ENCODE measurements around the gene NTRK1.

NTRK1 gene

DNA sequence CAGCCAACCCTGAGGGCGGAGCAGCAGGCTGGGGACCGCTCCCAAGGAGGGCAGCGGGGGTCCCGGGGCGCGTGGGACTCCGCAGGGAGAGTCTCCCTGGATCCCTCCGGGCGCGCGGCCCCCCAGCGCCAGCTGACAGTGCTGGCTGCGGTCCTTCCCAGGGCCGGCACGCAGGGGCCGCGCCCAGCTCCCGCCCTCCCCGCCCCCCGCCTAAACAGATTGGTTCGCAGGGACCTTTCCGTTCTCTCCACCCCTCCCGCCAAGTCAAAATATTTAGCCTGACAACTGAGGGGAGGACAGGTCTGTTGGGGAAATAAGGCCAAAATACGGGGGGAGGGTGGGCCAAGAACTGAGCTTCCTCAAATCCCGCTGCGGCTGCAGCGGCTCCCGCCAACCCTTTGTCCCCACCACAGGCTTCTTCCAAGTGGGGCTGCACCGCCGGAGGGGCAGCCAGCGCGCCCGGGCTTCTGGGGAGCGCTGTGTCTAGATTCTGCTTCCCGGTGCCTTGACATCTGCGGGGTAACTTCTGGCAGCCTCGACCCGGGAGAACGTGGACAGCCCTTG, 1.6 kb upstream of the NTRK1 start, which contains the start of gene INSRR:
INSRR (minus strand) TSS at position 159 of the 564 bp plus-strand sequence. CDS start 496 bp downstream, outside the sequence.
- no peak for DNase-seq

DNA sequence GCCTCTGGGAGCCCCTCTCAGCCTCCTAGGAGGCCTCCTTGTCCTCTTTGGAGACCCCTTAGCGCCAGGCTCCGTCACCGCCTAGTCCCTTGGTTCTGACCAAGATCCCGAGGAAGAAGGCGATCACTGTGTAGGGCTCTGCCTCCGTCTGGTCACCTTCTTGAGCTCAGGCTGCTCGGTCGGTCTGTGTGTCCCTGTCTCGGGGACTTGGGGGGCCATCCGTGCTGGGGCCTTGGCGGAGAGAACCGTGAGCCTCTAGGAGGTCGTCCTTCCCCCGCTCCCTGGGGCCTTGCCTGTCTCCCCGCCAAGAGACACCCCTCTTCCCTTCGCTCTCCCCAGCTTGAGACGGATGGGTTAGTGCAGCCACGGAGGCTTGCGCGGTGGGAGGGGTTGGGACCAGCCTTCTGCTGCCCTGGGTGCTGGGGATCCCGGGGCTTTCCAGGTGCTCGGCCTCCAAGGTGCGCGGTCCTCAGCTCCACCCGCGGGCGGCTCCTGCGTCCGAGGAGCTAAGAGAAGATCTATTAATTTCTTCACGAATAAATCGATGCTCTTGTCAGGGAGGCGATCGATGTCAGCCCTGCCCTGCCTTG, 1.0 kb upstream of the NTRK1 start:
- DNase-seq, result no peak

DNA sequence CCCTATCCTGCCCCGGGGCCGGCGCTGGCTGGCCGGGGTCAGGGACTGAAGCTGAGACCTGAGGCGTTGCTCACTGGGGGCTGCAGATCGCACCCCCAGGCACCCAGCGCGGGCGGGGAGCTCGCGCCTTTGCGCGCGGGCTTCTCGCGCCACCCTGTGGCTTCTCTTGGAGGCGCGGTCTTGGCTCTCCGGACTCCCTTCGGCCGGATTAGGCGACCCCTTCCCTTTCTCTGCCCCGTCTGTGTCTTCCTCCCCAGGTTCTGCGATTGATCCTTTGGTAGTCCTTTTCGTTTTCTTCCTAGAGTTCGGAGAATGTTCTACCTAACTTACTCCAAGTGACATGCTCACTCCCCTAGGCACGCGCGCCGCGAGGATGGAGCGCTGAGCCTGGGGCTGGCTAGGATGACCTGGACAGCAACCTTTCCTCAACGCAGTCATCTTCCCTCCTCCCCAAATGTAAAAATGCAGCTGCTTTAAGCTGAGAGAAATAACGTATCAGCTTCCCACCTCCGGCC, 495 bp upstream of the NTRK1 start:
- peak; percentile 67 for DNase-seq

DNA sequence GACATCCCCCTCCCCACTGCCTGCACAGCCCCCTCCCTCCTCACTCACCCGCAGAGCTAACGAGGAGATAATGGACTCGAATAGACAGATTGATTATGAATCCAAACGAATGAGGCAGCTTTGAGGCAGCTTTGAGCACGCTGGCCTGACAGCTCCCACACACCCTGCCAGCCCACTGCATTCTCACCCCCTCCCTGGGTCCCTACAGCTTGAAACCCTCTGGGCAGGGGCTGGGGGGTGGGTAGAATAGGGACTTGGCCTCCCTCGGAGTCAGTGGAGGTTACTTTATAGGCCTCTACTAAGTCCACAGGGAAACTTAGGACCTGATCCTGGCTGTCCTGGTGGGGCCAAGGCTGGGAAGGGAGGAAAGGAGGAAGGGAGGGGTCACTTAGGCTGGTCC, 1.9 kb downstream of the NTRK1 start:
- no peak for DNase-seq

DNA sequence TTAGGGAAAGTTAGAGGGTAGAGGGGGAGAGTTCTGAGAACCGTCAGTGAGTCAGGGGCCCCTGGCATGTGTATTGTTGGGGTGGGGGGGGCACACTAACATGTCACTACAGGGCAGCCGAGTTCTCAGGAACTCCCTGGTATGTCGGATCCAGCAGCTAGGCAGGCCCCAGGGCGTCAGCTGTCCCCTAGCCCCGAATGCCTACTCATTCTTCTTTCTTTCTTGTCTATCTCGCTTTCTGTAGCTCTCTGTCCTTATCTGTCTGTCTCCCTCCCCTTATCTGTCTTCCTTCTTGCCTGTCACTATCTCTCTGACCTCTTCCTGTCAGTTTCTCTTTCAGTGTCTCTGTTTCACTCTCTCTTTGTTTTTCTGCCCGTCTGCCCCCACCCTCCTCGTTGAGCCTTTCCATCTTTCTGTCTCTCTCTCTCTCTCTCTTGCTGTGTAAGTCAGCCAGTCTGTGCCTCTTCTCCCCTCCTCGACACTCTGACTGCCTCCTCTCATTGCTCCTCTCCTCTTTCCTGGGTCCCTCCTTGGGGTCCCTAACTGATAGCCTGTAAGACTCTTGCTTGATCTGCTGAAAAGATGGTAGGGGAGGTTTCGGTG, 2.4 kb downstream of the NTRK1 start:
- DNase-seq, result no peak

DNA sequence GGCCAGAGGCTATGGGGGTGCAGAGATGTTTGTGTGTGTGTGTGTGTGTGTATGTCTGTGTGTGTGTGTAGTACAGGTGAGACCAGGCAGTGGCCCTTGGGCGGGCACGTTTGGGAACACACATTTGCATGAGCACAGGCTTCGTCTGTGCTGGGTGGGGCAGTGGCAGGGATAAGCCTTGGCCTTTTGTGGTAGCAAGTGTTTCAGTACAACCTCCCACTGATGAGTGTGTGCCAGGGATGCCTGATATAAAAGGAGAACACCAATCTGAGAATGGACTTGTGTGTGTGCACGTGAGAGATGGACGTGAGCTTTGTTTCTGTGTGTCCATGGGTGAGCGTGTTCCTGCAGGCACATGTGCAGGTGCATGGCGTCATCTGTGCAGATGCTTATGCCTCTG, 3.0 kb downstream of the NTRK1 start:
- DNase-seq, result no peak

DNA sequence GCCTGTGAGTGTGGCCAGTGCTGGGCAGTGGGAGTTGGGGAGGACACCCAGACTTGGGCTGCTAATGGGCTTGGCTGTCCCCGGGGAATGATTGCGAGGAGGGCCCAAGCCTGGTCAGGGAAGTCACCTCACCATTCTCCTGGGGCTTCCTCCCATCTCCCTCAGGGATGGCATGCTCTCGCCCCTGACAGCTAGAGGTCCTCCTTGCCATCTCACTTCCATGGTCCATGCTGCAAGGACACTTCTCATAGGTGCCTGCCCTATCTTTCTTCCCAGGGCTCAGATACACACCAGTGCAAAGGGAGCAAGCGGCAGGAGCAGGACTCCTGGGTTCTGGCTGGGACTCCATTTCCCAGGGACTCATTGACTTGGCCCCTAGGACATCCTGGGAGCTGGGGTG, 4.1 kb downstream of the NTRK1 start:
- DNase-seq, result no peak

DNA sequence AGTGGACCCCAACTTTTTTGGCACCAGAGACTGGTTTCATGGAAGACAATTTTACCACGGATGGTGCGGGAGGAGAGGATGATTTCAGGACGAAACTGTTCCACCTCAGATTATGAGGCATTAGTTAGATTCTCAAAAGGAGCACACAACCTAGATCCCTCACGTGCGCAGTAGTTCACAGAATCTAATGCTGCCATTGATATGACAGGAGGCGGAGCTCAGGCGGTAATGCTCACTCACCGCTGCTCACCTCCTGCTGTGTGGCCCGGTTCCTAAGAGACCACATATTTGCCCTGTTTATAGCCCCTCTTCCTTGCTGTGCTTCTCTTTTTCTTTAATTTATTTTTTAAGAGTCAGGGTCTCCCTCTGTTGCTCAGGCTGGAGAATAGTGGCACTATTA, 4.6 kb downstream of the NTRK1 start:
- no peak for DNase-seq

DNA sequence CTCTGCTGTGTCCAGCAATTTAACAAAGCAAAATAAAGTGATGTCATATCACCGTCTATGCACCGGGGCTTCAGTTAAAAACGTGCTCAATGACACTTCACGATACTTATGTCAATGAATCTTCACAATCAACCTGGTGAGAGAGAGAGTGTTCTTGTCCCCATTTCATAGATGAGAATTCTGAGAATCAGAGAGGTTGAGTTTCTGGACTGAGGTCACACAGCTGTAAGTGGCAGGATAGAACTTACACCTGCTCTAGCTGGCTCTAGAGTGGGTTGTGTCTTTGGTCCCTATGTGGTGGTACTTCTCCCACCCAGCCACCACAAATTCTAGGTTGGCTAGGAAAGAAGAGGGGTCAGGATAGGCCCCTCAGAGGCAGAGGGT, 5.2 kb downstream of the NTRK1 start:
- no peak for DNase-seq

DNA sequence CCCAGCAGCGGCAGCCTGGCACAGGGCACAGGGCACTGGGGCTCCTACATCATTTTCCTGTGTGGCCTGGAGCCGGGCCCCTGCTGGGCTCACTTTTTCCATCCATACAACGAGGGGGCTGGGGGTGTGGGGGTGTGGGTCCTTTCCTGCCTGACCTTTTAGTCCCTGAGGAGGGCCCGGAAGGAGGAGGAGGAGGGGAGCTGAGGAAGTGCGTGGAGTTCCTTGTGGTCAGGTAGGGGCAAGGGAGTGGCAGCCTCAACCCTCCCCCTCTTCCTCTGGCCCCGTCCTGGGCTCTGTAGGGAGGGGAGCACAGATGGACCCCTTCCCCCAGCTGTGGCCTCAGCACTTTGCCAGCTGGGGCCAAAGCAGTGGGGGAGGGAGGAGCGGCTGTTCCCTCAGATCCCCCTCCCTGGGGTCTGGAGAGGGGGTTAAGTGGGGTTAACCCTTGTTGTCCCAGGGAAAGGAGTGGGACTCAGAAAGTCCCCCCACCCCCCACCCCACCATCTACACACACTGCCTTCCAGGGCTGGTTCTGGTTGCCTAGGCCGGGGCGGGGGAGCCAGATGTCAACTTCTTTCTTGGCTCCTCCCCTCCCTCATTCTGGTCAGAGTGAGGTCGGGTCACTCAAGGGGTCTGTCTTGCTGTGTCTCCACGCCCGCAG, 5.7 kb downstream of the NTRK1 start:
- no peak for DNase-seq

DNA sequence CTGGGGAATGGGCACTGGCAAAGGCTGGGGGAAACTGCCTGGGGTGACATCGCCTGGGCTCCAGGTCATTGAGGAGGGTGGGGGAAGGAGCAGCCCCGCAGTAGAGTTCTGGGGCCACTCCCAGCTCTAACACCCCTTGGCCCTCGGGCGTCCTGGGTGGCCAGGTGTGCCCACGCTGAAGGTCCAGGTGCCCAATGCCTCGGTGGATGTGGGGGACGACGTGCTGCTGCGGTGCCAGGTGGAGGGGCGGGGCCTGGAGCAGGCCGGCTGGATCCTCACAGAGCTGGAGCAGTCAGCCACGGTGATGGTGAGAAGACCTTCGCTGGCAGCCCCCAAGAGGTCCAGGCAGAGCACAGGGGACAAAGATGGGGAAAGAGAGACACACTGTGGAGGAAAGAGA, 7.7 kb downstream of the NTRK1 start:
- DNase-seq, result peak; percentile 57

DNA sequence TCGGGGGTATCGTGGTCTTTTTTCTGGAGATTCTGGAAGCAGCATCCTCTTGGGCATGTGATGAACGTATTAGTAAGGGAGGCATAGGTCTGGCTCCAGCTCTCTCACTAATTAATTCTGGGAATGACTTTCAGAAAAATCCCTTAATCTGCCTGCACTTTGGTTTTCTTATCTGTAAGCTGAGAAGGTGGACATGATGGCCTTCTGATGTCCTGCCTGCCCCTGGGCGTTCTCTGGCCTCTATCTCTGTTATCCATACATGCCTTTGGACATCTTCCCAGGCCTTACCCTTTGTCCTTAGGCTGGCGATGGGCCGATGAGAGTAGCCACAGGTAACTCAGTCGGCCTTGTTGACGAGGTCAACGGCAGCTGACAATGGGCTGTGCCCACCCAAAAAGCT, 8.8 kb downstream of the NTRK1 start:
- no peak for DNase-seq

DNA sequence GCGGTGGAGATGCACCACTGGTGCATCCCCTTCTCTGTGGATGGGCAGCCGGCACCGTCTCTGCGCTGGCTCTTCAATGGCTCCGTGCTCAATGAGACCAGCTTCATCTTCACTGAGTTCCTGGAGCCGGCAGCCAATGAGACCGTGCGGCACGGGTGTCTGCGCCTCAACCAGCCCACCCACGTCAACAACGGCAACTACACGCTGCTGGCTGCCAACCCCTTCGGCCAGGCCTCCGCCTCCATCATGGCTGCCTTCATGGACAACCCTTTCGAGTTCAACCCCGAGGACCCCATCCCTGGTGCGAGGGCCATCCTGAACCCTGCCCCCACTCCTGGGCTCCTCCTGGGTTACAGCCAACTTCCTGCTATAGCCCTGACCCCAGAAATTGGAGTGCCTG, 13.0 kb downstream of the NTRK1 start:
- DNase-seq, result no peak

DNA sequence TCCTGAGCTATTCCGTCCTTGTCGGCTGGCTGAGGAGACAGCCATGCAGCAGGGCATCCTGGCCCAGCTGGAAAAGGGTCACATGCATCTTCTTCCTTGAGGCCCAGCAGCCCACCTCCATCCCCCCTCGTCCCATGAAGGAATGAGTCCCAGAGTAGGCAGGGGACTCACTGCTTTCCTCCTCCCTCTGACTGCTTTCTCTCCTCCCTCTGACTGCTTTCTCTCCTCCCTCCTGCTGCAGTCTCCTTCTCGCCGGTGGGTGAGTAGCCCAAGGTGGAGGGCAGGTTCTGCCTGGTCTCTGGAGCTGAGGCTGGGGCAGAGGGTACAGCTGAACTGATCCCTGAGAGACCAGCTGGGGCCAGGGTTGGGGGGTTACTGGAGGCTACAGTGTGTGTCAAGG, 13.5 kb downstream of the NTRK1 start:
- no peak for DNase-seq

DNA sequence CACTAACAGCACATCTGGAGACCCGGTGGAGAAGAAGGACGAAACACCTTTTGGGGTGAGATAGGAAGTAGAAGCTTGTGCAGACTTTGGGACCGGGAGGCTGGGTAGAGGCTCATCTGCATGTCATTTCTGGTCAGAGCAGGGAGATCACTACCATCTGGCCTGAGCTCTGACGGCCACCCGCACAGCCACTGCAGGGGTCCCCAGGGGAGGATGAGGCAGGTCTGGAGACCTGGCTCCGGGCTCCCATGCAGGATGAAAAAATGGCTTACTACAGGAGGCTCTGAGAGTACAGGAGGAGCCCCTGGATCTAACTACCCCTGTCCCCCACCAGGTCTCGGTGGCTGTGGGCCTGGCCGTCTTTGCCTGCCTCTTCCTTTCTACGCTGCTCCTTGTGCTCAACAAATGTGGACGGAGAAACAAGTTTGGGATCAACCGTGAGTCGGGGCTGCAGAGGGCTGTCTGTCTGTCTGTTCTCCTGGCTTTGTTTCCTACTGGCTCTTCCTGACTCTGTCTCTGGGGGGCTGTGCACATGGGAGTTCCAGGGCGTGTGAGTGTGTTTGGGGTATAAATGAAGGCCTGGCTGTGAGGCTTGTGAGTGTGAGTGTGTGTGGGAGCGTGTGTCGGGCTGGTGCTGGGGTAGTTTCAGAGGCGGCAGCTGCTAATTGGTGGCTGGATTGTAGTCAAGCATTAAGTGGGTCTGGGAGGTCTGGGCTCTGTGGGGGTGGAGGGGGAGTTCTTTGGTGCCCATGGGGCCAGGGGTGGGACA, 14.1 kb downstream of the NTRK1 start:
- DNase-seq, result no peak

DNA sequence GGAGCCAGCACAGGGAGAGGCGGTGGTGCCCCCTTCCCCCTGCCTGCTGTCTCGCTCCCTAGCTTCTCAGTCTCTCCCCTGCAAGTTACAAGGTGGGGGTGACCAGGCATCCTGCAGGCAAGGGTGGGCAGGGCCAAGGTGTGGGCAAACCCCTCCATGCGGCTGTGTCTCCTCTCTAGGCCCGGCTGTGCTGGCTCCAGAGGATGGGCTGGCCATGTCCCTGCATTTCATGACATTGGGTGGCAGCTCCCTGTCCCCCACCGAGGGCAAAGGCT, 14.6 kb downstream of the NTRK1 start:
- DNase-seq, result no peak

DNA sequence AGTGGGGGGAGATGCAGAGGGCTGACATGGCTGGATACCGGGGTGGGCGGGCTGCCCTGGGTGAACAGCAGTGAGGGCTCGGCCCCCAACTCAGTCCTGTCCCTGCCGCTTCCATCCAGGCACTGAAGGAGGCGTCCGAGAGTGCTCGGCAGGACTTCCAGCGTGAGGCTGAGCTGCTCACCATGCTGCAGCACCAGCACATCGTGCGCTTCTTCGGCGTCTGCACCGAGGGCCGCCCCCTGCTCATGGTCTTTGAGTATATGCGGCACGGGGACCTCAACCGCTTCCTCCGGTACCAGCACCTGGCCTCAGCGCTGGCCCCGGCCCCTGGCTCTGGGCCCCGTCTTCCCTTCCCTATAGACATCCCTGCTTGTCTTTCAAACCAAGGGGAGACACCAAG, 15.6 kb downstream of the NTRK1 start:
- no peak for DNase-seq

DNA sequence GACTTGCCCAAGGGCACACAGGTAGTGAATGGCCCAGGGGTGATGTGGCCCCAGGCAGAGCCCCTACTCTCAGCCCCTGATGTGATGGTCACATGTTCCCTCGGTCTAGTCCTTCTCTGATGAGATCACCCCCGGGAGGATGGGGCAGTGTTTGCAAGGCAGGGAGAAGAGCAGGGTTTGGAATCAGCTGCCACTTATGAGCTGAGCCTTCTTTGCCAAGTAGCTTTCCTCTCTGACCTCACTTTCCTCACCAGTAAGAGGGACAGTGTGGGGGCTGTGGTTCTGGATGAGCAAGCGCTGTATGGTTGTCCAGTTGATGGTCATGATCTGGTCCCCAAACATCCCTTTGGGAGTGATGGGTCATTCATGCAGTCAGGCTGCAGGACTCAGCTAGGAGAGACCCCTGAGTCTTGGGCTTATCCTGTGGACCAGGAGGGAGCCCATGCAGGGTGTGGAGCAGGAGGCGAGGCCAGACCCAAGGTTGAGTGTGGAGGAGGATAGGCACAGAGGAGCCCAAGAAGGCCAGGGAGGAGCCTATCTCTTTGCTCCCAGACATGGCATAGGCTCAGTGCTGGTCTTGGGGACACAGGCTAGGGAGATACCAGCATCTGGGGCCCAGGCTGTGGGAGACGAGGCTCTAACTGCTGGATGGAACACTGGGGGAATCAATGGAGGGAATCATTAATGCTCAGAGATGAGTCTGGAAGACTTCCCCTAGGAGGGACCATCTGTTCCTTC, 16.9 kb downstream of the NTRK1 start:
- DNase-seq, result no peak

DNA sequence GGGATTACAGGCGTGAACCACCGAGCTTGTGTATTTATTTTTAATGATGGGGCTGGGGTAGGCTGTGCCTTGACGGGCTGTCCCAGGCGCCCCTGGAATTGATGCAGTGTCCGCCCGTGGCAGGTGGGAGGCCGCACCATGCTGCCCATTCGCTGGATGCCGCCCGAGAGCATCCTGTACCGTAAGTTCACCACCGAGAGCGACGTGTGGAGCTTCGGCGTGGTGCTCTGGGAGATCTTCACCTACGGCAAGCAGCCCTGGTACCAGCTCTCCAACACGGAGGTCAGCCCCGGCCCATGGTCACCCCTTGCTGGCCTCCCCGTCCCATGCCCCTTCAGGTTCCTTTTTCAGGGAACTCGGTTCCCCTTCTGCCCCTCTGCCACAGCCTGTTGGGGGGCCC, 19.2 kb downstream of the NTRK1 start:
- DNase-seq, result no peak

DNA sequence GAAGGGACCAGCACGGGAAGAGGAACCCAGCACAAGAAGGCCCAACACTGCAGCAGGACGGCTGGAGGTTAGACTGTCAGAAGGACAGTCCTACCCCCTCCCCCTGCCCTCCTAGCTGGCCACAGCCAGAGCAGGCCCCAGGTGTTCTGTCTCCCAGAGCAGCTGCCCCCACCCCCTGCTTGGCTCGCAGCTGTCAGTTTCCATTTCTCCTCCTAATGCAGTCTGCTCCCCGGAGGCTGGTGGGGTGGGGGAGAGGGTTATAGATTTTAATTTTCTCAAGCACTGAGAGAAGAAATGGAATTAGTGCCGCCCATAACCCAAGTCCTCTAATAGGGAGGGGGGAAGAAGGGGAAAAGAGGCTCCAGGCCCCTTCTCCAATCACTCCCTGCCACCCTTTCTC, 19.8 kb downstream of the NTRK1 start:
- DNase-seq, result no peak

DNA sequence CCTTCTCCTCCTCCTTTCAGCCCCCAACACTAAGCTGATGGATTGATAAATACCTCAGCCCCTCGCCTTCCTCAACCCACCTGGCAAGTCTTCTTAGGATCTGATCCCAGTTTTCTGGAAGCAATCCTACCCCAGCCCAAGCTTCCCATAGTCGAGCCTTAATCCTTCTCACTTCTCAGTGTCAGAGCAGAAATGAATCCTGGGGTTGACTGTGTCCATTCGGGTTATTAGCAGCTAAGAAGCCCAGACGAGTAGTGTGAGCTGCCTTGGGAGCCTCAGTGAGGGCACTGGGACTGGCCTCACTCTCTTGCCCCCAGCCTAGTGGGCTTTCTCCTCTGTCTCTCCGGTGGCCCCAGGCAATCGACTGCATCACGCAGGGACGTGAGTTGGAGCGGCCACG, 20.4 kb downstream of the NTRK1 start:
- DNase-seq, result no peak

DNA sequence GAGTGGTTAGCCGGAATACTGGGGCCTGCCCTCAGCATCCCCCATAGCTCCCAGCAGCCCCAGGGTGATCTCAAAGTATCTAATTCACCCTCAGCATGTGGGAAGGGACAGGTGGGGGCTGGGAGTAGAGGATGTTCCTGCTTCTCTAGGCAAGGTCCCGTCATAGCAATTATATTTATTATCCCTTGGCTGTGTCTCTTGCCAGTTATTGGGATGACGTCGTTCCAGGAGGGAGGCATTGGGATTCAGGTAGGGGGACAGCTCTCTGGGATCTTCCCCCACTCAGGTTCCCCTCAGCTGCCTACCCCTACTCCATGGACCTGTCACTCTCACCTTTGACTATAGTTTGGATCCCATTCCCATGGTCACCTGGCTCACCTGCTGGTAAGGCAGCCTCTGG, 21.0 kb downstream of the NTRK1 start:
- DNase-seq, result no peak

DNA sequence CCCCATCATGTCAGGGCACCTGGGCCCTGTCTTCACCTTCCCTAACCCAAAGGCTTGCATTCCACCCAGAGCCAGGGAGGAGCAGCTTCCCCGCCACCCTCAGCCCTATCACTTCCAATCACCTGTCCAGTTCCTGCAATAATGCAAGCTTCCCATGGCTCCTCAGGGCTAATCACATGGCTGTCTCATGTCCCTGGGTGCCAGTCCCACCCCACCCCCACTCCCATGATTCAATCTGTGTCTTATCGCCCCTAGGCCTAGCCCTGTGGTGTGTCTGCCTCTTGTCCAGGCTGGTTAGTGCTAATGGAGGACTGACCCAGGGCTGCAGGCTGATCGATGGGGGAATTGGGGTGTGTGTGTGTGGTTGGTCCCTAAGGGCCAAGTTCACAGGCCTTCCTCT, 21.9 kb downstream of the NTRK1 start:
- no peak for DNase-seq
